Measurements from ENCODE around the gene PARD6B. TPM values are rescaled to one million over a fixed set of nuclear protein-coding genes. Genes with fewer than 3 reads are reported as not detected.

PARD6B gene
- total and polyA plus RNA-seq, 2 donors (not counting 3 experiments of a cell fraction or from before 2014, with no cell fraction given), result 0.03 TPM; not detected in 1

DNA sequence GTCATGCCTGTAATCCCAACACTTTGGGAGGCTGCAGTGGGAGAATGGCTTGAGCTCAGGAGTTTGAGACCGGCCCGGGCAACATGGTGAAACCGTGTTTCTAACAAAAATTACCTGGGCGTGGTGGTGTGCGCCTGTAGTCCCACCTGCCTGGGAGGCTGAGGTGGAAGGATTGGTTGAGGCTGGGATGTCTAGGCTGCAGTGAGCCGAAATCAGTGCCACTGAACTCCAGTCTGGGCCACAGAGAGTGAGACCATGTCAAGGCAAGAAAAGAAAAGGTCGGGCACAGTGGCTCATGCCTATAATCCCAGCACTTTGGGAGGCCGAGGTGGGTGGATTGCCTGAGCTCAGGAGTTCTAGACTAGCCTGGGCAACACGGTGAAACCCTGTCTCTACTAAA is 55.3 kb downstream of the PARD6B start:
- H3K27ac ChIP-seq (ENCODE audit: insufficient read depth, low read depth, low read length), result no peak overlapping the region
- H3K4me2 ChIP-seq (ENCODE audit: insufficient read depth, low read length), result no peak overlapping the region
- no peak overlapping the region for H3K4me3 ChIP-seq (replicated peaks in 1 of 3; ENCODE audit: insufficient read depth in 1 of 3, low read depth in 1 of 3, low read length in 3 of 3)
- FAIRE-seq (no peak), DNase-seq (ENCODE audit: low read depth, low spot score) (no peak)
- dilution Hi-C loops (cut with MboI; ENCODE audit: extremely low pct_ligation_motif_present, low sequenced_read_pairs) (no loop called here), intact Hi-C loops (cut with micrococcal nuclease) (no loop called here)
- no peaks in the 10 kb centered on the region for H4K20me1 ChIP-seq (replicated peaks; ENCODE audit: control insufficient read depth, extremely low read depth, insufficient read depth, low read length)
- BruUV-seq (replicated peaks), result no TSS peak
- ChIA-PET POLR2A (no interaction called here), CTCF (interaction anchor here (0.8 to 1.8 kb wide), 3 partner anchors 8 to 37 kb away, joined by 3 to 8 read pairs (median 4); partner anchors contain the start of gene BCAS4)
- H3K79me2 ChIP-seq (ENCODE audit: control insufficient read depth, insufficient read depth, low read length), result no peaks in the 10 kb centered on the region
- no peaks in the 10 kb centered on the region for H3K9me3 ChIP-seq (replicated peaks; ENCODE audit: control insufficient read depth, insufficient read depth, low read length)
- H3K36me3 ChIP-seq (ENCODE audit: control insufficient read depth in 2 of 2, extremely low read depth in 1 of 2, insufficient read depth in 2 of 2, low read length in 2 of 2), result no peaks in the 10 kb centered on the region
- H3K9me1 ChIP-seq (replicated peaks; ENCODE audit: control insufficient read depth, extremely low read depth, insufficient read depth, low read length), result no peaks in the 10 kb centered on the region
- peaks cover 4% of the 10 kb centered on the region for H3K4me1 ChIP-seq (ENCODE audit: control insufficient read depth, extremely low read depth, insufficient read depth, low read length)
- TF ChIP-seq GATA2 (IDR thresholded peaks at IDR 0.05; ENCODE audit: insufficient read depth, insufficient read length, low read depth, low read length) (no peak), EZH2 (IDR thresholded peaks at IDR 0.05; ENCODE audit: borderline replicate concordance, low read depth, low read length, severe bottlenecking) (no peak)
- H3K9ac ChIP-seq (replicated peaks; ENCODE audit: extremely low read depth, insufficient read depth, low read length), result no peak overlapping the region
- H3K27me3 ChIP-seq (ENCODE audit: control insufficient read depth in 2 of 2, insufficient read depth in 2 of 2, low read length in 2 of 2), result peaks cover 0 to 4% of the 10 kb centered on the region in 2 experiments
- no peak overlapping the region for H2AFZ ChIP-seq (ENCODE audit: low read depth, low read length)

DNA sequence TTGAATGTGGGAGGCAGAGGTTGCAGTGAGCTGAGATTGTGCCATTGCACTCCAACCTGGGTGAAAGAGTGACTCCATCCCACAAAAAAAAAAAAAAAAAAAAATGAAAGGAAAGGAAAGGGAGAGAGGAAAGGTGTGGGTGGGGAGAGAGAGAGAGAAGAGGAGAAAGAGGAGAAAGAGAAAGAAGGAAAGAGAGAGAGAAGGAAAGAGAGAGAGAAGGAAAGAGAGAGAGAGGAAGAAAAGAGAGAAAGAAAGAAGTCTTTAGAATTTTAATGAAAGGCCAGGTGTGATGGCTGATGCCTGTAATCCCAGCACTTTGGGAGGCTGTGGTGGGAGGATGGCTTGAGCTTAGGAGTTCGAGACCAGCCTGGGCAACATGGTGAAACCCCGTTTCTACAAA is 55.8 kb downstream of the PARD6B start:
- POLR2A ChIA-PET, result no interaction called here
- intact Hi-C loops (cut with micrococcal nuclease), result no loop called here
- Histone ChIP-seq H3K9ac (replicated peaks; ENCODE audit: extremely low read depth, insufficient read depth, low read length) (no peak overlapping the region), H3K27me3 (ENCODE audit: control insufficient read depth in 2 of 2, insufficient read depth in 2 of 2, low read length in 2 of 2) (peaks cover 0 to 4% of the 10 kb centered on the region in 2 experiments), H3K27ac (ENCODE audit: insufficient read depth, low read depth, low read length) (no peak overlapping the region), H3K4me1 (ENCODE audit: control insufficient read depth, extremely low read depth, insufficient read depth, low read length) (peaks cover 4% of the 10 kb centered on the region), H3K9me3 (replicated peaks; ENCODE audit: control insufficient read depth, insufficient read depth, low read length) (no peaks in the 10 kb centered on the region), H3K4me3 (replicated peaks in 1 of 3; ENCODE audit: insufficient read depth in 1 of 3, low read depth in 1 of 3, low read length in 3 of 3) (no peak overlapping the region), H4K20me1 (replicated peaks; ENCODE audit: control insufficient read depth, extremely low read depth, insufficient read depth, low read length) (no peaks in the 10 kb centered on the region), H2AFZ (ENCODE audit: low read depth, low read length) (no peak overlapping the region), H3K36me3 (ENCODE audit: control insufficient read depth in 2 of 2, extremely low read depth in 1 of 2, insufficient read depth in 2 of 2, low read length in 2 of 2) (no peaks in the 10 kb centered on the region), H3K79me2 (ENCODE audit: control insufficient read depth, insufficient read depth, low read length) (no peaks in the 10 kb centered on the region), H3K4me2 (ENCODE audit: insufficient read depth, low read length) (no peak overlapping the region), H3K9me1 (replicated peaks; ENCODE audit: control insufficient read depth, extremely low read depth, insufficient read depth, low read length) (no peaks in the 10 kb centered on the region)
- DNase-seq (ENCODE audit: low read depth, low spot score) (no peak), FAIRE-seq (no peak)
- no peak for TF ChIP-seq GATA2 (IDR thresholded peaks at IDR 0.05; ENCODE audit: insufficient read depth, insufficient read length, low read depth, low read length)
- TF ChIP-seq, protein P1, sequence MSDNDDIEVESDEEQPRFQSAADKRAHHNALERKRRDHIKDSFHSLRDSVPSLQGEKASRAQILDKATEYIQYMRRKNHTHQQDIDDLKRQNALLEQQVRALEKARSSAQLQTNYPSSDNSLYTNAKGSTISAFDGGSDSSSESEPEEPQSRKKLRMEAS (IDR thresholded peaks at IDR 0.05; ENCODE audit: insufficient read depth, insufficient read length), result no peak
- no peak for TF ChIP-seq POLR2AphosphoS5 (IDR thresholded peaks at IDR 0.05; ENCODE audit: insufficient read depth, low read depth, low read length)
- no peak for TF ChIP-seq MYC (IDR thresholded peaks at IDR 0.05; ENCODE audit: low read depth, low read length)
- no peak for TF ChIP-seq JUN (IDR thresholded peaks at IDR 0.05; ENCODE audit: borderline replicate concordance, insufficient read depth, insufficient read length, low read depth)
- TF ChIP-seq POLR2A (IDR thresholded peaks at IDR 0.05; ENCODE audit: low read depth, low read length), result no peak
- no peak for TF ChIP-seq EZH2 (IDR thresholded peaks at IDR 0.05; ENCODE audit: borderline replicate concordance, low read depth, low read length, severe bottlenecking)
- TF ChIP-seq, protein P2, sequence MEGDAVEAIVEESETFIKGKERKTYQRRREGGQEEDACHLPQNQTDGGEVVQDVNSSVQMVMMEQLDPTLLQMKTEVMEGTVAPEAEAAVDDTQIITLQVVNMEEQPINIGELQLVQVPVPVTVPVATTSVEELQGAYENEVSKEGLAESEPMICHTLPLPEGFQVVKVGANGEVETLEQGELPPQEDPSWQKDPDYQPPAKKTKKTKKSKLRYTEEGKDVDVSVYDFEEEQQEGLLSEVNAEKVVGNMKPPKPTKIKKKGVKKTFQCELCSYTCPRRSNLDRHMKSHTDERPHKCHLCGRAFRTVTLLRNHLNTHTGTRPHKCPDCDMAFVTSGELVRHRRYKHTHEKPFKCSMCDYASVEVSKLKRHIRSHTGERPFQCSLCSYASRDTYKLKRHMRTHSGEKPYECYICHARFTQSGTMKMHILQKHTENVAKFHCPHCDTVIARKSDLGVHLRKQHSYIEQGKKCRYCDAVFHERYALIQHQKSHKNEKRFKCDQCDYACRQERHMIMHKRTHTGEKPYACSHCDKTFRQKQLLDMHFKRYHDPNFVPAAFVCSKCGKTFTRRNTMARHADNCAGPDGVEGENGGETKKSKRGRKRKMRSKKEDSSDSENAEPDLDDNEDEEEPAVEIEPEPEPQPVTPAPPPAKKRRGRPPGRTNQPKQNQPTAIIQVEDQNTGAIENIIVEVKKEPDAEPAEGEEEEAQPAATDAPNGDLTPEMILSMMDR (IDR thresholded peaks at IDR 0.05; ENCODE audit: extremely low read depth in 1 of 2, insufficient read depth in 1 of 2, low read depth in 1 of 2, low read length in 2 of 2), result no peak
- no peak for TF ChIP-seq FOS (IDR thresholded peaks at IDR 0.05; ENCODE audit: borderline replicate concordance, insufficient read depth, low read length)
- CTCF ChIA-PET, result interaction anchor here (1.4 to 1.8 kb wide), 2 partner anchors 8 to 10 kb away, joined by 4 to 8 read pairs; partner anchors contain the start of gene BCAS4
- dilution Hi-C loops (cut with MboI; ENCODE audit: extremely low pct_ligation_motif_present, low sequenced_read_pairs), result no loop called here
- no TSS peak for BruUV-seq (replicated peaks)

All from endothelial cell of umbilical vein (primary cell).